C4-2B (cell line): ENCODE data around the gene POLE2.

ENCODE experiments used
- H3K27ac ChIP-seq: fragments of 450-650 bp; 2 replicates; pipeline ENCODE4 v1.5.1; 2017
- CTCF ChIP-seq: fragments of 450-650 bp; conservative IDR thresholded peaks from 2 replicates; pipeline ENCODE4 v1.5.1; 2017; ENCODE audit warnings: mild to moderate bottlenecking
- ZFX ChIP-seq: fragments of 450-650 bp; IDR thresholded peaks from 2 replicates; pipeline ENCODE4 v1.6.1; 2017

Gene POLE2

GRCh38 chr14:49642163-49642562, 45.9 kb downstream of the POLE2 start:
- TF ChIP-seq ZFX (no peak), CTCF (no peak)
- peak overlapping the region; percentile 58; the same call in 1 of the 2 replicates for H3K27ac ChIP-seq

- peak overlapping the region; percentile 58; the same call in 1 of the 2 replicates for H3K27ac ChIP-seq
- TF ChIP-seq CTCF, result no peak
- TF ChIP-seq ZFX, result no peak
Measured at GRCh38 chr14:49641697-49642129, 46.3 kb downstream of the POLE2 start.

- peak overlapping the region; percentile 58 for H3K27ac ChIP-seq
- TF ChIP-seq ZFX (no peak), CTCF (no peak)
Measured at GRCh38 chr14:49640540-49641417, 47.2 kb downstream of the POLE2 start.

- no peak overlapping the region for H3K27ac ChIP-seq
- TF ChIP-seq CTCF, result no peak
- TF ChIP-seq ZFX, result no peak
Measured at GRCh38 chr14:49637534-49638078, 50.4 kb downstream of the POLE2 start.

GRCh38 chr14:49636866-49637265, 51.1 kb downstream of the POLE2 start:
- no peak overlapping the region for H3K27ac ChIP-seq
- TF ChIP-seq ZFX (no peak), CTCF (no peak)

GRCh38 chr14:49634547-49635334, 53.3 kb downstream of the POLE2 start, which contains the start of gene DNAAF2:
Gene DNAAF2, minus strand, starts transcription at chr14:49635244. Its CDS starts 95 bp downstream, at chr14:49635149.
- TF ChIP-seq CTCF (peak; percentile 74), ZFX (peak; percentile 29; the same call in 1 of the 2 replicates)
- peak within 1 kb of the TSS; percentile 95 for H3K27ac ChIP-seq
